ENCODE results near the gene ROBO1. TPM values are rescaled to one million over a fixed set of nuclear protein-coding genes. Genes with fewer than 3 reads are reported as not detected.

ROBO1 gene
- total and polyA plus RNA-seq, 2 of the 8 experiments (the other 6 are each of a cell fraction or from before 2014, with no cell fraction given), result 51.4 to 91.0 TPM

DNA sequence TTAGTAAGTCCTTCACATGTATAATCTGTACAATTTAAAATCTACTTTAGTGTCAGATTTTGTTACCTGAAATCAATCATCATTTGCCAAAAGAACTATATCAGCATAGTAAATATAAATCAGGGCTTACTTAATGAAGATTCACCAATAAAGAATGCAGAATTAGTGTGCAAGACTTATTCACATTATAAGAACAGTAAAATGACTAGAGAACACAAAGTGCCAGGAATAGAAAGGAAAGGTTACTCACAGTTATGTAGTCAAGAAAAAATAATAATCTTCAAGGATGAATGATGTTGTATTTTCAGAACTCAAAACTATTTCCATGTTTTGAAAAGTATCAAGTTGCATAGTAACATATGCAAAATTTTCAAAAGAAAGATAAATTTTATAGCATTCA is 891.9 kb downstream of the ROBO1 start:
- Histone ChIP-seq H3K4me1 (replicated peaks in 1 of 4; ENCODE audit: control insufficient read depth in 3 of 4, insufficient read depth in 4 of 4, low read length in 3 of 4) (peaks cover 0 to 20% (median 10%) of the 10 kb centered on the region in 4 experiments; a peak in 6 of 7 replicates), H3K23me2 (ENCODE audit: low read depth, low read length) (no peaks in the 10 kb centered on the region)
- CTCF ChIA-PET (ENCODE audit: partially characterized antibody), result no interaction called here
- no peak for TF ChIP-seq POLR2A (IDR thresholded peaks at IDR 0.05; ENCODE audit: control extremely low read depth in 1 of 2, low read depth in 2 of 2, low read length in 2 of 2)
- TF ChIP-seq TAF7 (optimal IDR thresholded peaks at IDR 0.05; ENCODE audit: borderline replicate concordance, low read depth, low read length), result no peak
- TF ChIP-seq, protein P1, sequence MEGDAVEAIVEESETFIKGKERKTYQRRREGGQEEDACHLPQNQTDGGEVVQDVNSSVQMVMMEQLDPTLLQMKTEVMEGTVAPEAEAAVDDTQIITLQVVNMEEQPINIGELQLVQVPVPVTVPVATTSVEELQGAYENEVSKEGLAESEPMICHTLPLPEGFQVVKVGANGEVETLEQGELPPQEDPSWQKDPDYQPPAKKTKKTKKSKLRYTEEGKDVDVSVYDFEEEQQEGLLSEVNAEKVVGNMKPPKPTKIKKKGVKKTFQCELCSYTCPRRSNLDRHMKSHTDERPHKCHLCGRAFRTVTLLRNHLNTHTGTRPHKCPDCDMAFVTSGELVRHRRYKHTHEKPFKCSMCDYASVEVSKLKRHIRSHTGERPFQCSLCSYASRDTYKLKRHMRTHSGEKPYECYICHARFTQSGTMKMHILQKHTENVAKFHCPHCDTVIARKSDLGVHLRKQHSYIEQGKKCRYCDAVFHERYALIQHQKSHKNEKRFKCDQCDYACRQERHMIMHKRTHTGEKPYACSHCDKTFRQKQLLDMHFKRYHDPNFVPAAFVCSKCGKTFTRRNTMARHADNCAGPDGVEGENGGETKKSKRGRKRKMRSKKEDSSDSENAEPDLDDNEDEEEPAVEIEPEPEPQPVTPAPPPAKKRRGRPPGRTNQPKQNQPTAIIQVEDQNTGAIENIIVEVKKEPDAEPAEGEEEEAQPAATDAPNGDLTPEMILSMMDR (IDR thresholded peaks at IDR 0.05; ENCODE audit: control extremely low read depth in 1 of 3, insufficient read depth in 1 of 3, low read depth in 1 of 3, low read length in 3 of 3), result no peak
- no peak for TF ChIP-seq HDAC2 (IDR thresholded peaks at IDR 0.05; ENCODE audit: borderline replicate concordance in 1 of 2, low read depth in 2 of 2, low read length in 2 of 2)
- no peak for TF ChIP-seq SAP30 (IDR thresholded peaks at IDR 0.05; ENCODE audit: insufficient read depth, insufficient replicate concordance, low read length)
- TF ChIP-seq RNF2 (IDR thresholded peaks at IDR 0.05; ENCODE audit: borderline replicate concordance, low read depth, low read length, missing control alignments, poor library complexity, severe bottlenecking), result no peak
- TF ChIP-seq CTBP2 (IDR thresholded peaks at IDR 0.05; ENCODE audit: borderline replicate concordance, insufficient read depth, insufficient read length, low read length), result no peak
- no peak for TF ChIP-seq GTF2F1 (IDR thresholded peaks at IDR 0.05; ENCODE audit: borderline replicate concordance, low read depth, low read length)
- no peak for TF ChIP-seq JUND (IDR thresholded peaks at IDR 0.05; ENCODE audit: low read length)
- TF ChIP-seq, protein P2, sequence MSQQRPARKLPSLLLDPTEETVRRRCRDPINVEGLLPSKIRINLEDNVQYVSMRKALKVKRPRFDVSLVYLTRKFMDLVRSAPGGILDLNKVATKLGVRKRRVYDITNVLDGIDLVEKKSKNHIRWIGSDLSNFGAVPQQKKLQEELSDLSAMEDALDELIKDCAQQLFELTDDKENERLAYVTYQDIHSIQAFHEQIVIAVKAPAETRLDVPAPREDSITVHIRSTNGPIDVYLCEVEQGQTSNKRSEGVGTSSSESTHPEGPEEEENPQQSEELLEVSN (IDR thresholded peaks at IDR 0.05), result no peak

More for the DNA sequence above, 891.9 kb downstream of the ROBO1 start:
- FAIRE-seq (no peak), DNase-seq (ENCODE audit: low read depth in 1 of 2, low spot score in 2 of 2) (no peak)
- no peak overlapping the region for H3K18ac ChIP-seq (ENCODE audit: extremely low read depth, low read length)
- H3K4me2 ChIP-seq (ENCODE audit: insufficient read depth in 1 of 2, low read depth in 2 of 2, low read length in 2 of 2), result no peak overlapping the region
- H3K23ac ChIP-seq (ENCODE audit: insufficient read length), result no peak overlapping the region
- H4K91ac ChIP-seq (replicated peaks; ENCODE audit: insufficient read length, low read length), result no peak overlapping the region
- H3K4ac ChIP-seq (replicated peaks; ENCODE audit: insufficient read length, low read depth, low read length), result no peak overlapping the region
- no peak overlapping the region for H2BK20ac ChIP-seq (ENCODE audit: low read length)
- no peak overlapping the region for H2BK12ac ChIP-seq (ENCODE audit: low read depth, low read length)
- H2AK5ac ChIP-seq (ENCODE audit: low read depth, low read length), result no peak overlapping the region
- H3K27ac ChIP-seq (ENCODE audit: low read depth, low read length), result no peak overlapping the region
- no peak overlapping the region for H3K14ac ChIP-seq (ENCODE audit: insufficient read length)
- no peaks in the 10 kb centered on the region for H3K9me3 ChIP-seq (ENCODE audit: insufficient read depth in 2 of 2, low read depth in 1 of 2, low read length in 1 of 2)
- H2BK120ac ChIP-seq (replicated peaks; ENCODE audit: low read depth, low read length), result no peak overlapping the region
- no peak overlapping the region for H2BK15ac ChIP-seq (ENCODE audit: low read length)
- H3K9ac ChIP-seq (replicated peaks in 1 of 4; ENCODE audit: extremely low read depth in 1 of 4, low read depth in 3 of 4, low read length in 3 of 4), result no peak overlapping the region
- H3K79me2 ChIP-seq (ENCODE audit: control insufficient read depth in 1 of 2, insufficient read depth in 2 of 2, low read length in 2 of 2), result peaks cover 0 to 54% of the 10 kb centered on the region in 2 experiments; a peak in 3 of 4 replicates
- no peak overlapping the region for H3K56ac ChIP-seq (replicated peaks; ENCODE audit: insufficient read length, low read depth, low read length)
- no peak overlapping the region for H4K5ac ChIP-seq (ENCODE audit: insufficient read length, low read depth, low read length)
- H2BK5ac ChIP-seq (ENCODE audit: low read depth, low read length), result no peak overlapping the region
- H3K27me3 ChIP-seq (replicated peaks in 1 of 4; ENCODE audit: control insufficient read depth in 3 of 4, extremely low read depth in 1 of 4, insufficient read depth in 3 of 4, low read length in 3 of 4), result peaks cover 0 to 1% (median 0%) of the 10 kb centered on the region in 4 experiments; a peak in 1 of 7 replicates
- H3K79me1 ChIP-seq (ENCODE audit: low read depth, low read length), result no peaks in the 10 kb centered on the region
- no peaks in the 10 kb centered on the region for H4K20me1 ChIP-seq (replicated peaks in 1 of 2; ENCODE audit: control insufficient read depth in 1 of 2, insufficient read depth in 2 of 2, low read length in 2 of 2)
- POLR2A ChIA-PET (ENCODE audit: partially characterized antibody), result no interaction called here
- no peak overlapping the region for H3K4me3 ChIP-seq (ENCODE audit: extremely low read depth in 1 of 4, insufficient read depth in 2 of 4, low read depth in 3 of 4, low read length in 4 of 4)
- no peaks in the 10 kb centered on the region for H3K36me3 ChIP-seq (ENCODE audit: control insufficient read depth in 2 of 4, insufficient read depth in 4 of 4, low read length in 3 of 4)
- no peak overlapping the region for H4K8ac ChIP-seq (ENCODE audit: extremely low read depth, insufficient read depth, low read length)
- no peak overlapping the region for H2AFZ ChIP-seq (ENCODE audit: low read length)
